GM04504 (cell line): Measurements from ENCODE around the gene VAV3.

Source experiments
- DNase-seq: peaks from one replicate; pipeline ENCODE4 v3.0.0-alpha.2; 2012; ENCODE audit warnings: low read depth

VAV3 gene

GRCh38 chr1:107789817-107790524, 175.0 kb downstream of the VAV3 start:
- DNase-seq, result no peak

- DNase-seq, result no peak
These were observed 176.5 kb downstream of the VAV3 start for GRCh38 chr1:107788206-107789202.

DNA sequence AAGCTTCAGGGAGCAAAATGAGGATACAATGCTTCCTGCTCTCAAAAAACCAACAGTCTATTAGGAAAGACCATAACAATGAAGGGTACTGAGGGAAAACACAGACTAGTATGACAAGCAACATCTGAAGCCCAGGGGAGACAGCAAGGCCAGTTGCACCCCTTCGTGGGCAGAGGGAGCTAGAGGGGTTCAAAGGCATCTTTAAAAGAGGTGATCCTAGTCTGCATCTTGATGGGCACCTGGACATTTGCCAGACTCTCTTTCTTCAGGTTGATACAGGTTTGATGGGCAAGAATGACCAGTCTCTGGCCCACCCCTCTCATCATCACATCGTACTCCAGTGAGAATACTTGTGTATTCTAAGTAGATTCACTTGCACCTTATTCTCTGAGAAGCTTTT, 177.7 kb downstream of the VAV3 start:
- no peak for DNase-seq

DNA sequence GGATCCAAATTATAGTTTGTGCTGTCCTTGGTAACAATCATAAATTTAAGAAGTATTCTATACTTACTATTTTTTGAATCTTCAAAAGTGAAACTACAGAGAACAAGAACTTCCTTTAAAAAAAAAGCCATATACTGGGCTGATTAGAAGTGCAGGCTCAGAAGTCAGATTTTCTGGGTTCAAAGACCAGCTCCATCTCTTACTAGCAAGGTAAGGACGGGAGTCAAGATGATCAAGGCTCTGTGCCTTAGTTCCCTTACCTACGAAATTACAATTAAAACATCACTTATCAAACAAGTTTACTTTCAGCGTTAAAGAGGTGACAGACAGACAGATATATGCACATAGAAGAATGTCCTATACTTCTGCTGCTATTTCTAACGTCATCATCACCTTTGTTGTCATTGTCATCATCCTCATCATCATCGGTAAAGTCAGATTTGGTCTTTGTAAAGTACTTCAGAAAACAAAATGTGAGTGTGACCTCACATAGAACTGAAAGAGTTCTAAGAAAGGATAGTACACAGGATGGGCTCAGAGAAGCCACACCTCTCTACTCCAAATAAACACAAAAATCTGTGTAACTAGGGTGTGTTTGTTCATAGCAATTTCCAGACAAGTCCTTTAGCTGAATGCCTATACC, 178.7 kb downstream of the VAV3 start:
- no peak for DNase-seq

GRCh38 chr1:107785496-107786202, 179.3 kb downstream of the VAV3 start:
- no peak for DNase-seq

DNA sequence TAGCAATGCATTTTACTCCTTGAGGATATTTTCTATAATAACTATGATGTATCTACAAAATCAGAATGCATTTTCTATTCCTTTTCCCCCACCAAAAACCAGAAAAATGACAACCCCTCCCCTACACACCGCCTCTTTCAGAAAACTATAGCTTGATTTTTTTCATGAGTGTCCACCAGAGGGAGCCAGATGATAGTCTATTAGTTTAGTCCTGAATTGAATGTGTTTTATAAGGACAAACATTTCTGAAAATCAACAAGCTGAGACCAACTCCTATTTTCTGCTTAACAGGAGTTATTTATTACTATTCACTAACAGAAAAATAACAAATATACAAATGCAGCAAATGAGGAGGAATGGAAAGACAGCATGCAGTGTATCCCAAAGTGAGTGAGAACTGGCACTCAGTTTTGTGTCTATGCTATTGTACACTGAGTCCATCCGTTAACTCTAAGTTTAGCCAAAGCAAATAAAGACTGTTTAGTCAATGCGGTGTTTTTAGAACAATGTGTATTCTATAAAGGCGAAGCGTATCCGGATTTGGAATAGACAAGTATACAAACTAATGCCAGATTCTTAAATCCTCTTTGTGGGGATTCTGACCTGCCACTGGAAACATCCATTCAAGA, 182.6 kb downstream of the VAV3 start:
- peak; percentile 30 for DNase-seq

DNA sequence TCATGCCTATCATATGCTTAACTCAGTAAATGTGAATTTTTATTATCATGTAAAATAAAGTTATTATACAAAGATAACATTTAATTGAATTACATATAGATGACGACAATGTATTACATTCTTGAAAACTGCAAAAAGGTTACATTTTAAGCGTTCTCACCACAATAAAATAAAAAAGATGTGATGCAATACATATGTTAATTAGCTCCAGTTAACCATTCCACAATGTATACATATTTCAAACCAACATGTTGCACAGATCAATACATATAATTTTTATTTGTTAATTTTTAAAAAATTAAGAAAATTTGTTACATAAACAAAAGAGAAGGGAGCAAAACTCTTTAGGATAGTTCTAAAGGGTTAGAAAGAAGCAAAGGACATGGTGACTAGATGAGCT, 183.7 kb downstream of the VAV3 start:
- DNase-seq, result no peak

DNA sequence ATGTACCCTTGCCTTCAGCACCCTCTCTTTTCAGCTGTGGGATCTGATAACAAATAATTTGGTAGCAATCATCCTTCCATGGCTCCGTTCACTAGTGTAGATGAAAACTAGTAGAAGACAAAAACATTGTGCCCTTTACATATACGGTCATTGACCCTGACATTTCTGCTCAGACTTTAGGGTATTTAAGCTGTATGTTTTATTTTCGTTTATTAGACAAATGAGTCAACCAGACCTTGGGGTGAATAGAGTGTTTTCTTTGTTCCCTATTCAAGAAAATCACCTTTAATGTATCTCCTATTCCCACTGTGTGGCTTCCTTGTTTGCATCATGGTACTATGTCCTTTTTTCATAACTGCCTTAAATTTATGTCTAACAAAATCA, 187.3 kb downstream of the VAV3 start:
- DNase-seq, result no peak

DNA sequence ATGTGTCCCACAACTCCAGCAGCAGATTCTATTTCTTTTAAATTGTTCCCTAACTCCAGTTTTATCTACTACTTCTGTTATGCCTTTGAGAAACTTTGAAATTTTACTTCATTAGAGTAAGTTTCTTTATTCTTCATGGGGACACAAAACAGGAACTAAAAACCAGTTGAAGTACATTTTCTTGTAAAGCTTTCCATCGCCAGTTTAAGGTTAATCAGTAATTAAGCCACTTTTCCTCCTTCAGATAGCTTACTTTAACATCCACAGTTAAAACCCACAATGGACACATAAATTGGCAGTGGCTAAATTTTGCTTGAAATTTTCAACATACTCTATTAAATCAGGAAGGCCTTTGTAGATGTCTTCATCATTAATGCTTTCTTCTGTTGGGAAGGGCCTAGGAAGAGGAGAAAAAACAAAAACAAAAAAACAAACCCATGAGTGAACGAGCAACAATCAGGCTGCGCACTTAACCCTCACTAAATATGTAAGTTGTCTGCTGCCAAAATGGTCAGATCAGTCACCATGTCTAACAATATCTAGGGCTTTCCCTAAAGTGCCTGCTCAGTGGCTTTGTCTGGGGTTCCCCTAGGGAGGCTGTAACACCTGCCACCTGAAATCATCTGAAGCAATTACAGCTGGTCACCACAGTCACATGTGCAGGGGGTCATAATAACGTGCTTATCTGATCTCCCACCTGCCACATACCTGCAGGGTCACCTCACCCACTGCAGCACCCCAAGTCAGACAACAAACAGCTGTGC, 187.9 kb downstream of the VAV3 start:
- no peak for DNase-seq

DNA sequence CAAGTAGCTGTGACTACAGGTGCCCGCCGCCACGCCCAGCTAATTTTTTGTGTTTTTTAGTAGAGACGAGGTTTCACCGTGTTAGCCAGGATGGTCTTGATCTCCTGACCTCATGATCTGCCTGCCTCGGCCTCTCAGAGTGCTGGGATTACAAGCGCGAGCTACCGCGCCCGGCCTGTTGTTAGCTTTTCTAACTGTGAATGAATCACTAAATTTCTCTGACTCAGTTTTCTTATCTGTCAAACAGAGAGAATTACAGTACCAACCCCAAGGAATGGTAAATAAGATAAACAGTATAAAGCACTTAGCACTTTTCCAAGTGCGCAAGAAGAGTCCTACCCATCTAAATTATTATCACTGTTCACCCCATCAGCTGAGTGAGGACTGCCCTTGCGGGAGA, 193.6 kb downstream of the VAV3 start:
- no peak for DNase-seq

- no peak for DNase-seq
These were observed 197.8 kb downstream of the VAV3 start for GRCh38 chr1:107767156-107767582.

DNA sequence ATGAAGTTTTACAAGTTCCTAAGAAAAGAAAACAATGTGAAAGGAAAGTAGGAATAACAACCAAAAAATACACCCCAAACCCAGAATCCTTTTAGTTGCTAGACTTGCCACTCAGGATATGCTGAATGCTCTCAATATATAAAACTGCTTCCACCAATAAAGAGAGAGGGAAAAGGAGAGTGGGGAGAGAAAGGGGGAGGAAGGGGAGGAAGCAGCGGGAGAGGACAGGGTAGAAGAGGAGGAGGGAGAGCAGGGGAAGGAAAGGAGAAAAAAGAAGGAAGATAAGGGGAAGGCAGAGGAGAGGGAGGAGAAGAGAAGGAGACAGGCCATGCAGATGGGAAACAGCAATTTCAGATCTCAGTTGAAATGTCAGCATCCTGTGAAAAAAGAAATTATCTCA, 198.4 kb downstream of the VAV3 start:
- DNase-seq, result no peak

- no peak for DNase-seq
These were observed 202.1 kb downstream of the VAV3 start for GRCh38 chr1:107762751-107763390.

GRCh38 chr1:107760065-107760464, 204.9 kb downstream of the VAV3 start:
- DNase-seq, result no peak

- peak; percentile 62 for DNase-seq
These were observed 214.5 kb downstream of the VAV3 start for GRCh38 chr1:107750364-107750959.

DNA sequence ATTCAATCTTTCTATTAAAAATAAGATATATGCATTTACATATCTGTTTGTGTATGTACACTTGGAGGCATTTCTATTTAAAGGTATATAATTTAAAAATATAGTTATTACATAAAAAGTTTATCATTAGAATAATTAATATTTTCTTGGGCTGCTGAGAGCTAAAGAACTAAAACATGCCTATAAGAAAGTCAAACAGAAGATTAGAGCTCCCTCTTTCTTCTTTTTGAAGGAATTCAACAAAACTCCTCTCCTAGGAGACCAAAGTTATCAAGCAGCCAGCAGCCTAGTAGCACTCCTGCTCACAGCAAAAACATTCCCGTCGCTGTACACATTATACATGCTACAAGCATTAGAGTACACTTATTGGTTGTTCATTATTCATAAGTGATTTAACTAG, 216.4 kb downstream of the VAV3 start:
- peak; percentile 12 for DNase-seq

GRCh38 chr1:107741242-107741641, 223.7 kb downstream of the VAV3 start:
- DNase-seq, result no peak

GRCh38 chr1:107740579-107740978, 224.4 kb downstream of the VAV3 start:
- DNase-seq, result no peak

DNA sequence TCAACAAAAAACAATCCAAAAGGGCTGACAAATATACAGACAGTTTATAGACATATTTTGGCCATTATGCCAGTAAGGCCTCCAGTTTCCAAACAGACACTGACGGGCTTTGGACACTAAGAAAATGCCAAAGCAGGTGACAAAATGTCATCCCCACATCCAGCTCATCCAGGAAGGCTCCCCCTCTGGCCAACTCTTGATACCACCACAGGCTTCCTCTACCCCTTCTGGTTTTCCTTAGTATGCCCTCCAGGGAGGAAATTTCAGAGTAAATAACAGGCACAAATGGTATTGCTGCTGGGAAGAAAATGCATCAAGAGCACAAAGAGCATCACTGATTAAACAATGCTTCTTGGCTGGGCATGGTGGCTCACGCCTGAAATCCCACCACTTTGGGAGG, 225.3 kb downstream of the VAV3 start:
- DNase-seq, result no peak

DNA sequence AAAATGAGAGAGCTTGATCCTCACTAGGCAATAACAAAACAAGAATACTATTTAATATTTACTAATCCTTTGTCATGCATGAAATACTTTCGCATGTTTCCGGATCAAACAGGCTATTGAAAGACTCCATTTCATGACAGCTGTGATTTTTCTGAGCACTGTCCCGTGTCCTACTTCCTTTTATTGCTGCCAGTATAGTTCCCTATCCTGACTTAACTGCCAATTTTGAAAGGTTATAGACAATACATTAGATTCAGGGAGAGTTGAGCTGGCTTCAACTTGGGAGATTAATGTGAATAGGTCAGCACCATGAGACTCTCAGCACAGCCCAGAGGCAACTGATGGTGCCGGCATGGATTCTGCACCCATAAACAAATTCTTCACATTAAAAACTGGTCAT, 225.8 kb downstream of the VAV3 start:
- no peak for DNase-seq
